GM19023 (cell line): Measurements from ENCODE around the gene SCFD2.
"Not testable (repeated sequence)": the region's sequence is repeated elsewhere in the genome, so short reads cannot be mapped to it uniquely, and the experiment has no call there.

Experiments
- ATAC-seq: cut with Tn5 transposase; IDR thresholded peaks from one replicate; pipeline ENCODE4 v1.9.1; 2021; ENCODE audit warnings: mild to moderate bottlenecking, moderate library complexity; ENCODE audit not compliant: unreplicated experiment

The SCFD2 gene

DNA sequence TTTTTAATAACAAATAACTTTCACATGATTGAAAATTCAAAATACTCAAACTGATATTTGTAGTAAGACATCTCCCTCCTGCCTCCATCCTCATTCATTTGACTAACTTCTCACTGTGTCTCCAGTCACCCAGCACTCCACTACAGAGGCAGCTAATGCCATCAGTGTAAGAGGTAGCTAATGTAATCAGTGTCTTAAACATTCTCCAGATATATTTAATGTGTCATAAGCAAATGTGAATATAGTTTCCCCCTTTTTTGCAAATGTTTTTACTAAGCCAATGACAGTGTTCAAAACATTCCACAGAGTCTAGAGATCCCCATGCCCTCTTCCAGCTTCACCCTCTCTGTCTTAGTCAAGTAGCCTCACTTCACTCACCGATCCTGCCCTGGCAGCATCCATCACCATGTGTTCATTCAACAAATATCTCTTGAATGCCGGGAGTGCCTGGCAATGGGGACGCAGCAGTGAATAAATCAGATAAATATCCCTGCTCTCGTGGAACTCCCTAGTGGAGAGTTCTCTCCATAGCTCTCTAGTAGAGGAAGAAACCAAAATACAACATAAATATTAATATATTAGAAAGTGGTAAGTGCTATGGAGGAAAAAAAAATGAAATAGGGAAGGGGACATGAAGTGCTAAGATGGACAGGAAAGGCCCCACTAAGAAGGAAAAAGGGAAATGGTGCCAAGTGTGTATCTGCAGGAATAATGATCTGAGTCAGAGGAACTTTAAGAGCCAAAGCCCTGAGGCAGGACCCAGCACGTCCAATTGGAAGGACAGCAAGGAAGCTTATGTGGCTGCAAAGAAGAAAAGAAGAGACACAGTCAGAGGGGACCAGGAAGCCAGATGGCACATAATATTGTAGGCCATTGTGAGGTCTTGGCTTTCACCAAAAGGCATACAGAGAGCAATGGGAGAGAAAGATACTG is 18.7 kb downstream of the SCFD2 start:
- no peak for ATAC-seq

DNA sequence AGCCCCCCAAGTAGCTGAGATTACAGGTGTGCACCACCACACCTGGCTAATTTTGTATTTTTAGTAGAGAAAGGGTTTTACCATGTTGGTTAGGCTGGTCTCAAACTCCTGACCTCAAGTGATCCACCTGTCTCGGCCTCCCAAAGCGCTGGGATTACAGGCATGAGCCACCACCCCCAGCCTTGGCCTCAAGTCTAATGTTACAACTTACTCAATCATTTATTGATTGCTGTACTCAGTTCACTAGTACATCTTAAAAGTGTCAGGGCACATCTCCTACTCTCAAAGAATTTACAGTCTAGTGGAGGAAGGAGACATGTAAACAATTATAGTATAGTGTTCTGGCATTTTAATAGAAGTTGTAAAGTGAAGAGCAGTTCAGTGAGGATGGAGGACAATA is 19.5 kb downstream of the SCFD2 start:
- ATAC-seq = not testable (repeated sequence)

GRCh38 chr4:53340145-53340544 is 25.7 kb downstream of the SCFD2 start:
- not testable (repeated sequence) for ATAC-seq

DNA sequence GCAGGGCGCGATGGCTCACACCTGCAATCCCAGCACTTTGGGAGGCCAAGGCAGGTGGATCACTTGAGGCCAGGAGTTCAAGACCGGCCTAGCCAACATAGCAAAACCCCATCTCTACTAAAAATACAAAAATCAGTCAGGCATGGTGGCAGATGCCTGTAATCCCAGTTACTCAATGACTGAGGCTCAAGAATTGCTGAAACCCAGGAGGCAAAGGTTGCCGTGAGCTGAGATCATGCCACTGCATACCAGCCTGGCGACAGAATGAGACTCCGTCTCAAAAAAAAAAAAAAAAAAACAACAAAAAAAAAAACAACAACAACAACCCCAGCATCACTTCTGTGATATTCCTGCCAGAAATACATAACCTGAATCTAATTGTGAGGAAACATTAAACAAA is 30.9 kb downstream of the SCFD2 start:
- not testable (repeated sequence) for ATAC-seq

DNA sequence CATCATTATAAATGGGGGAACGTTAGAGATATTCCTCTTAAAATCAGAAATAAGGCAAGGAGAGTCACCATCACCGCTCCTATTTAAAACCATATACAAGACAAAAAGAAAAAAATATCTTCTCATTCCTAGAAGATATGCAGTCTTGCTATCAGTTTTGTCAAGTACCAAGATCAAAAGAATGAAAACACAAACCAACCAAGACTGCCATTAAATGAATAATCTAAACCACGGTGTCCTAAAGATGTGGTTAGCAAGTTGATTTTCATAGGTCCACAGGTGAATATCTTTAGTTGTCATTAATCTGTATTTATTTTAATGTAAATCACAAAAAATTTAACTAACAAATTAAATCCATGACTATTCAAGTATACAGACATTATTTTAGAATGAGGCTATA is 39.3 kb downstream of the SCFD2 start:
- no peak for ATAC-seq

- ATAC-seq = no peak
These were observed 43.2 kb downstream of the SCFD2 start for GRCh38 chr4:53322696-53323095.

- no peak for ATAC-seq
These were observed 43.9 kb downstream of the SCFD2 start for GRCh38 chr4:53321984-53322289.

- no peak for ATAC-seq
These were observed 44.5 kb downstream of the SCFD2 start for GRCh38 chr4:53321151-53321983.

- ATAC-seq = no peak
These were observed 50.6 kb downstream of the SCFD2 start for GRCh38 chr4:53315300-53315699.

DNA sequence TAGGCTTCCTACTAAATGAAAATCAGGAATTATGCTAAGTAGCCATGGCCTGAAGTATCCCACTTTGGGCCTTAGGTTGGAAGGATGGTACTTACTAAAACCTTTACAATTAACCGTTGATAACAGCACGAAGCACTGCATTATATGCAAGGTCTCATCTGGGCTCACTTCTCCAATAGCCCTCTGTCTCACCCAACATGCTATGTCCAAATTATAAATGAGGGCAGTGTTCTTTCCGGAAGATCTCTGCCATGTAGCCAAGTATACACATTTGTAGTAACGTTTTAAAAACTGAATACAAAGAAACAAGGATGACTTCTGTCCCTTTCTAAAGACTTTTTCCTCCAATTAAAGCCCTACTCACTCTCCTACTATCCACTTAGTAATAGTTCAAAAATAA is 51.6 kb downstream of the SCFD2 start:
- ATAC-seq = no peak

DNA sequence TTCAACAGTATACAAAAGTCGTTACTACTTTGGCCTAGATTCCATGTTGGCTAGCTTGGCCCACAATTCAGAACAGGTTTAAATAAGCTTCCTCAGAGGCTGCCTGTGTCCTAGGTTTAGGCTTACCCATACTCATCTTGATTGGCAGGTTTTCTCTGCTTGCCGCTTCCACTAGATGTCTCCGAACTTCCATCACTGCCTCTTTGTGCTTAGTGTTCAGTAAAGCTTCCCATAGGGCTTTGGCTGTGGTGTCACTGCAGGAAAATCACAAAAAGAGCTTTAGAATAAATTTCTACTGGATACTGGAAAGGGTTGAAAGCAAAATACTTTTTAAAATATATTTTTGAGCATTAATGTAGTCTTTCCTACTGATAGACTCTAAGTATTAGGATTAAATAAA is 52.4 kb downstream of the SCFD2 start:
- no peak for ATAC-seq

GRCh38 chr4:53309321-53310040 is 56.4 kb downstream of the SCFD2 start:
- no peak for ATAC-seq

- ATAC-seq = peak; percentile 84
These were observed 57.8 kb downstream of the SCFD2 start for GRCh38 chr4:53307819-53308780.

DNA sequence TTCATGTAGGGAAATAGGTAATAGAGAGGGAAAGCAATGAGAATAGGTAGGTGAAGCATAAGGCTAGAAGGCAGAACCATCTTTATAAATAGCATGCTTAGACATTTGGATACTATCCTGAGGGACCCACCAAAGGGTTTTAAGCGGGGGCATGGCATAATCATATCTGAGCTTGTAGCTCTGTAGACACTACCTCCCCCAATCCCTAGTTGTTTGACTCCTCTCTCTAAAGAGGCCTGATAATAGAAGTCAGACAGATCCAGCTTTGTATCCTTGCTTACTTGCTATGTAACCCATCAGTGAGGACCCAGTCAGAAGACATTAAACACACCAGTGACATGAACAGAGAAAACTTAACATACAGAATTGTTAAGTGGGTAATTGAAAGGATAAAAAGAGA is 58.7 kb downstream of the SCFD2 start:
- ATAC-seq = no peak

- no peak for ATAC-seq
These were observed 59.1 kb downstream of the SCFD2 start for GRCh38 chr4:53306729-53307128.

GRCh38 chr4:53292209-53292608 is 73.7 kb downstream of the SCFD2 start:
- ATAC-seq = not testable (repeated sequence)

DNA sequence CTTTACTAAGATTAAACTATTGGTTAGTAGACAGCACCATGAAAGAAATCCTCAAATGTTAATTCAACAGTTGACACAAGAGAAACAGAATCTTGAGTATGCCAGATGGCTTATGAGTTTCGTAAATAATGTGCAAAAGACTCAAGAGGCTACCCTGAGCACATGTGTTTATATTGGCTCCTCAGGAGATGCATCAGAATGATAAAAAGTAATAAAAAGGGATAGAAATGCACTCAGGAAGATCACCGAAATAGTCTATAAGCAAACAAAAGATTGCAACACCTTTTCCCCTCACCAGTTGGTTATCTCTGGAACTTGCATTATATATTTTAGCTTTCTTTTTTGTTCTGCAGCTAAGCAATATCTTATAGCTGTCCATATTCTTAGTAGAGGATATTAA is 84.4 kb downstream of the SCFD2 start:
- ATAC-seq = no peak

DNA sequence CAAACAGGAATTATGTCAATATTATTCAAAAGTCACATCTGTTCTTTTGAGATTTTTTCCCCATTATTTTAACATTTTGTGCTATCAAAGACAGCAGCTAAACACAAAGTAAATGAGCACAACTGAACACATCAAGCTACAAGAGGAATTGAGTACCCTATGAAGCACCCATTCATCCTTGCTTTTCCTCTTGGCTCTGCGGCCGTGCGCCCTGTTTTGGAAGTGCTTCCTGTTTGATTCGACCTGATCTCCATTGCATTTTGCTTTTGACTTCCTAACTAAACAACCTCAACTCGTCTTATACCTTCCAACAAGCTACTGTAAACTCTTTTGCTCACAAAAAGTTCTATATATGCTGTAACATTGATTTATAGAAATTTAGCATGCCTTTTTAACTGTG is 85.0 kb downstream of the SCFD2 start:
- ATAC-seq = no peak

- no peak for ATAC-seq
These were observed 91.1 kb downstream of the SCFD2 start for GRCh38 chr4:53274609-53275268.

DNA sequence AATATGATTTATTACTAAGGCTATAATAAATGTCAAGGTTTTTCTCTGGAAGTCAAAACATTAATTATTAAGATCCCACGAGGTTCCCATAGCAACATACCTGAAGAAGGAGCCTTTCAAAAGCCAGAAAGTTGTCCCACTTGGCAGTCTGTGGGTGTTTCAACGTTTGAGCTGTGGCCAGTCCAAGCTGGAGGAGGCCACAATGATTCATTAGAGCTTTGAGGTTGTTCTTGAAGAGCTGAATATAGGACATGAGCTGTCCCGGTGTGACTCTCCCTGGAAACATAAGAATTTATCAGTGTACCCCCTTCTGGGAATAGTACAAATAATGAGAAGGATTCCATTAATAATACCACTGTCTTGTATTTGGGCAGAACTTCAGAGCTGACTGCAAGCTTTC is 92.1 kb downstream of the SCFD2 start:
- no peak for ATAC-seq
